Panc1 (cell line): ENCODE measurements around the gene ZC2HC1B. TPM values are rescaled to one million over a fixed set of nuclear protein-coding genes. Genes with fewer than 3 reads are reported as not detected.
A peak's percentile ranks its signal among the peaks of the same experiment; 100 is the strongest.

ENCODE experiments used
- ATAC-seq: fragments of 200-7000 bp; cut with Tn5 transposase; 2 replicates; pipeline ENCODE4 v1.9.1; 2020; ENCODE audit warnings: mild to moderate bottlenecking, moderate library complexity
- BruUV-seq: library from RNA; stranded (reverse); fragments of 400-500 nt; replicated peaks from 2 replicates; lab custom pipeline; 2021; lab: Mats Ljungman, UMichigan
- CTCF ChIA-PET: fragments of 300-600 bp; sonication (Branson Sonifier 250); formaldehyde crosslinking; loops from one replicate; lab custom pipeline; 2022; ENCODE audit warnings: antibody characterized with exemption; lab: Charles Lee
- POLR2A ChIA-PET: fragments of 300-600 bp; sonication (Branson Sonifier 250); formaldehyde crosslinking; loops from one replicate; lab custom pipeline; 2022; ENCODE audit warnings: antibody characterized with exemption; lab: Charles Lee
- DNase-seq: peaks from one replicate; pipeline ENCODE4 v3.0.0-alpha.2; 2010; ENCODE audit warnings: low read depth, low spot score
- H3K27ac ChIP-seq: 2 replicates; pipeline ENCODE4 v1.5.1; 2011; ENCODE audit warnings: mild to moderate bottlenecking, low read length, inconsistent platforms
- H3K27me3 ChIP-seq: fragments of 200-500 bp; sonication (Bioruptor generic); 2 replicates; pipeline ENCODE4 v1.6.0; 2014; ENCODE audit warnings: low read length, inconsistent platforms; ENCODE audit not compliant: control insufficient read depth, insufficient read depth
- H3K36me3 ChIP-seq: fragments of 200-500 bp; sonication (Bioruptor generic); 2 replicates; pipeline ENCODE4 v1.5.1; 2014; ENCODE audit warnings: inconsistent platforms, mild to moderate bottlenecking, low read length, moderate library complexity; ENCODE audit not compliant: control insufficient read depth, insufficient read depth
- H3K4me1 ChIP-seq: 2 replicates; pipeline ENCODE4 v1.5.1; 2011; ENCODE audit warnings: inconsistent platforms, mild to moderate bottlenecking, low read length, moderate library complexity; ENCODE audit not compliant: control insufficient read depth, insufficient read depth
- H3K4me3 ChIP-seq, 2 experiments: 2 replicates each; pipeline ENCODE4 v1.5.1; 2011 to 2012; ENCODE audit warnings: low read depth in 2 of 2, low read length in 2 of 2, mild to moderate bottlenecking in 2 of 2, inconsistent platforms in 1 of 2, moderate library complexity in 1 of 2
- H3K9me3 ChIP-seq: fragments of 200-500 bp; sonication (Bioruptor generic); 2 replicates; pipeline ENCODE4 v1.5.1; 2014; ENCODE audit warnings: low read depth, mild to moderate bottlenecking, inconsistent platforms, low read length, moderate library complexity; ENCODE audit not compliant: control insufficient read depth, insufficient read depth
- CTCF ChIP-seq: fragments of 450-650 bp; IDR thresholded peaks from 2 replicates; pipeline ENCODE4 v1.5.1; 2017; ENCODE audit warnings: mild to moderate bottlenecking
- POLR2AphosphoS5 ChIP-seq: IDR thresholded peaks from 2 replicates; pipeline ENCODE4 v1.6.1; 2012; ENCODE audit warnings: mild to moderate bottlenecking, low read depth, low read length, moderate library complexity
- REST ChIP-seq, 2 experiments: IDR thresholded peaks; 2 replicates each; pipeline ENCODE4 v1.6.1; 2011 to 2012; ENCODE audit warnings: low read depth in 2 of 2, control low read depth in 1 of 2, low read length in 1 of 2, mild to moderate bottlenecking in 1 of 2, moderate library complexity in 1 of 2; ENCODE audit not compliant: insufficient read depth in 1 of 2
- SIN3A ChIP-seq: IDR thresholded peaks from 2 replicates; pipeline ENCODE4 v1.6.1; 2012; ENCODE audit warnings: low read depth, mild to moderate bottlenecking, low read length, moderate library complexity, borderline replicate concordance; ENCODE audit not compliant: insufficient read depth
- TCF7L2 ChIP-seq: IDR thresholded peaks from 2 replicates; pipeline ENCODE4 v1.6.1; 2011; ENCODE audit warnings: mild to moderate bottlenecking, low read depth, low read length, inconsistent platforms
- in situ Hi-C: cut with HindIII; loops from 2 replicates; pipeline ENCODE4 v1.10.0; 2016; ENCODE audit warnings: low sequenced_read_pairs, low pct_unique_long_range_greater_than_20kb
- intact Hi-C: fragments of 100-400 bp; cut with micrococcal nuclease; formaldehyde crosslinking; loops from one replicate; pipeline ENCODE4 v1.10.0; 2022; ENCODE audit not compliant: unreplicated experiment
- total RNA-seq: library from RNA; stranded (reverse); gene quantifications from one replicate; pipeline ENCODE4 v1.2.1, GENCODE V29; 2021; ENCODE audit not compliant: unreplicated experiment

The ZC2HC1B gene
- total RNA-seq, 1 experiment from 2014 or later = not detected

- intact Hi-C loops (loop anchor here (1.0 to 10.0 kb wide), 2 partner anchors 71 to 367 kb away; no protein-coding TSS in a partner anchor), in situ Hi-C loops (no loop called here)
- no peaks in the 10 kb centered on the region for H3K4me1 ChIP-seq
- BruUV-seq = no TSS peak
- H3K27ac ChIP-seq = no peak overlapping the region
- DNase-seq = peak; percentile 17
- H3K27me3 ChIP-seq = peaks cover 5% of the 10 kb centered on the region; the same call in 1 of the 2 replicates
- no peak overlapping the region for H3K4me3 ChIP-seq
- TF ChIP-seq POLR2AphosphoS5 (no peak), TCF7L2 (no peak), REST (IDR thresholded peaks at IDR 0.05; ENCODE audit: insufficient read depth in 1 of 2, low read depth in 2 of 2, low read length in 1 of 2) (no peak), CTCF (peak; percentile 92)
- H3K36me3 ChIP-seq = no peaks in the 10 kb centered on the region
- no peaks in the 10 kb centered on the region for H3K9me3 ChIP-seq
- POLR2A ChIA-PET = no interaction called here
- CTCF ChIA-PET = interaction anchor here (0.6 to 1.8 kb wide), 4 partner anchors 11 to 291 kb away, joined by 3 to 12 read pairs (median 4); no protein-coding TSS in a partner anchor
- ATAC-seq = peak; percentile 91
Observed at GRCh38 chr6:143941852-143942627, 77.8 kb downstream of the ZC2HC1B start.

- Histone ChIP-seq H3K4me3 (no peak overlapping the region), H3K27ac (no peak overlapping the region), H3K4me1 (no peaks in the 10 kb centered on the region), H3K36me3 (no peaks in the 10 kb centered on the region; the same call in 1 of the 2 replicates), H3K9me3 (no peaks in the 10 kb centered on the region), H3K27me3 (no peaks in the 10 kb centered on the region)
- intact Hi-C loops (loop anchor here (10.0 kb wide), 1 partner anchor 373 kb away; no protein-coding TSS in a partner anchor), in situ Hi-C loops (no loop called here)
- ATAC-seq (no peak), DNase-seq (no peak)
- no peak for TF ChIP-seq POLR2AphosphoS5
- no peak for TF ChIP-seq CTCF
- no peak for TF ChIP-seq SIN3A
- no peak for TF ChIP-seq REST (IDR thresholded peaks at IDR 0.05; ENCODE audit: insufficient read depth in 1 of 2, low read depth in 2 of 2, low read length in 1 of 2)
- no peak for TF ChIP-seq TCF7L2
- ChIA-PET CTCF (interaction anchor here (0.7 kb wide), 1 partner anchor 342 kb away, joined by 4 read pairs; no protein-coding TSS in a partner anchor), POLR2A (no interaction called here)
- BruUV-seq = no TSS peak
Observed at GRCh38 chr6:143948208-143948607, 83.9 kb downstream of the ZC2HC1B start.
